Measurements from ENCODE around the gene NEMF.
"Not testable (repeated sequence)": the region's sequence is repeated elsewhere in the genome, so short reads cannot be mapped to it uniquely, and the experiment has no call there.

NEMF gene

GRCh38 chr14:49735669-49736068 is 116.9 kb downstream of the NEMF start:
- H3K9me3 ChIP-seq (ENCODE audit: control insufficient read depth, insufficient read depth, low read depth, low read length); H3K4me3 ChIP-seq (ENCODE audit: low read depth, low read length); H3K36me3 ChIP-seq (ENCODE audit: control insufficient read depth in 2 of 2, insufficient read depth in 1 of 2, low read length in 2 of 2); H3K4me1 ChIP-seq (ENCODE audit: control insufficient read depth, insufficient read depth, low read length); POLR2A ChIA-PET; H3K27ac ChIP-seq (ENCODE audit: extremely low read depth, low read depth, low read length): not testable (repeated sequence)
- TF ChIP-seq ZNF121 (tag by site-specific recombination; IDR thresholded peaks at IDR 0.05): peak; percentile 66
- CTCF ChIA-PET: interaction anchor here (0.7 kb wide), 1 partner anchor 98 kb away, joined by 3 read pairs; no protein-coding TSS in a partner anchor

GRCh38 chr14:49733836-49734235 is 118.8 kb downstream of the NEMF start:
- no peak overlapping the region for H3K4me3 ChIP-seq (ENCODE audit: low read depth, low read length)
- TF ChIP-seq ZNF654 (tag by site-specific recombination; IDR thresholded peaks at IDR 0.05; ENCODE audit: low read depth) (no peak), ZNF704 (tag by site-specific recombination; IDR thresholded peaks at IDR 0.05) (no peak)
- ChIA-PET CTCF (interaction anchor here (0.6 kb wide), 1 partner anchor 70 kb away, joined by 4 read pairs; no protein-coding TSS in a partner anchor), POLR2A (no interaction called here)
- no peaks in the 10 kb centered on the region for H3K4me1 ChIP-seq (ENCODE audit: control insufficient read depth, insufficient read depth, low read length)
- H3K36me3 ChIP-seq (ENCODE audit: control insufficient read depth in 2 of 2, insufficient read depth in 1 of 2, low read length in 2 of 2): no peaks in the 10 kb centered on the region
- no peak overlapping the region for H3K27ac ChIP-seq (ENCODE audit: extremely low read depth, low read depth, low read length)
- no peaks in the 10 kb centered on the region for H3K9me3 ChIP-seq (ENCODE audit: control insufficient read depth, insufficient read depth, low read depth, low read length)

- ChIA-PET POLR2A (no interaction called here), CTCF (interaction anchor here (0.6 to 0.7 kb wide), 4 partner anchors 11 to 866 kb away, joined by 3 to 4 read pairs (median 4); no protein-coding TSS in a partner anchor)
- Histone ChIP-seq H3K36me3 (ENCODE audit: control insufficient read depth in 2 of 2, insufficient read depth in 1 of 2, low read length in 2 of 2) (no peaks in the 10 kb centered on the region), H3K27ac (ENCODE audit: extremely low read depth, low read depth, low read length) (no peak overlapping the region), H3K4me3 (ENCODE audit: low read depth, low read length) (no peak overlapping the region), H3K9me3 (ENCODE audit: control insufficient read depth, insufficient read depth, low read depth, low read length) (no peaks in the 10 kb centered on the region), H3K4me1 (ENCODE audit: control insufficient read depth, insufficient read depth, low read length) (no peaks in the 10 kb centered on the region)
- TF ChIP-seq ZNF658 (tag by site-specific recombination; IDR thresholded peaks at IDR 0.05) (no peak), ZNF544 (tag by site-specific recombination; IDR thresholded peaks at IDR 0.05) (no peak), ZNF670 (tag by site-specific recombination; IDR thresholded peaks at IDR 0.05; ENCODE audit: low read depth) (no peak)
Observed at GRCh38 chr14:49732896-49733295, 119.7 kb downstream of the NEMF start.

All from HEK293 (cell line).